Stomach (tissue), 4 donors: ENCODE data around the gene RFX4.

Source experiments
- CTCF ChIP-seq, 7 experiments: fragments of 450-650 bp in 4 of 7; fragments of 200-600 bp in 3 of 7; sonication (generic) in 3 of 7; IDR thresholded peaks; one replicate each; pipeline ENCODE4 v1.5.1; 2016 to 2019; ENCODE audit warnings: antibody characterized with exemption in 7 of 7, control low read depth in 2 of 7, mild to moderate bottlenecking in 1 of 7
- POLR2A ChIP-seq, 4 donors: fragments of 450-650 bp; IDR thresholded peaks; one replicate each; pipeline ENCODE4 v1.6.1; 2016; ENCODE audit warnings: antibody characterized with exemption in 4 of 4, control low read depth in 2 of 4, mild to moderate bottlenecking in 1 of 4, moderate library complexity in 1 of 4

DNA sequence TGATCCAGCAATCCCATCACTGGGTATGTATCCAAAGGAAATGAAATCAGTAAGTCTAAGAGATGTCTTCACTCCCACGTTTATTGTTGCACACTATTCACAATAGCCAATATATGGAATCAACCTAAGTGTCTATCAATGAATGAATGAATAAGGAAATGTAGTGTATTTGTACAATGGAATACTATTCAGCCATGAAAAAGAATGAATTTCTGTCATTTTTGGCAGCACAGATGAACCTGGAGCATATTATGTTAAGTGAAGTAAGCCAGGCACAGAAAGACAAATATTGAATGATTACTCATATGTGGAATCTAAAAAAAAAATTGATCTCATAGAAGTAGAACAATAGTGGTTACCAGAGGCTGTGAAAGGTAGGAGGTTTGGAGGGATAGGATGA, 30.6 kb upstream of the RFX4 start:
- TF ChIP-seq CTCF (IDR thresholded peaks at IDR 0.05) (no peak), POLR2A (IDR thresholded peaks at IDR 0.05) (no peak)
